ENCODE measurements around the gene PANX3. TPM values are rescaled to one million over a fixed set of nuclear protein-coding genes. Genes with fewer than 3 reads are reported as not detected.

The PANX3 gene
- total and polyA plus RNA-seq, 2 of the 4 experiments (the other 2 are of a cell fraction) = not detected

DNA sequence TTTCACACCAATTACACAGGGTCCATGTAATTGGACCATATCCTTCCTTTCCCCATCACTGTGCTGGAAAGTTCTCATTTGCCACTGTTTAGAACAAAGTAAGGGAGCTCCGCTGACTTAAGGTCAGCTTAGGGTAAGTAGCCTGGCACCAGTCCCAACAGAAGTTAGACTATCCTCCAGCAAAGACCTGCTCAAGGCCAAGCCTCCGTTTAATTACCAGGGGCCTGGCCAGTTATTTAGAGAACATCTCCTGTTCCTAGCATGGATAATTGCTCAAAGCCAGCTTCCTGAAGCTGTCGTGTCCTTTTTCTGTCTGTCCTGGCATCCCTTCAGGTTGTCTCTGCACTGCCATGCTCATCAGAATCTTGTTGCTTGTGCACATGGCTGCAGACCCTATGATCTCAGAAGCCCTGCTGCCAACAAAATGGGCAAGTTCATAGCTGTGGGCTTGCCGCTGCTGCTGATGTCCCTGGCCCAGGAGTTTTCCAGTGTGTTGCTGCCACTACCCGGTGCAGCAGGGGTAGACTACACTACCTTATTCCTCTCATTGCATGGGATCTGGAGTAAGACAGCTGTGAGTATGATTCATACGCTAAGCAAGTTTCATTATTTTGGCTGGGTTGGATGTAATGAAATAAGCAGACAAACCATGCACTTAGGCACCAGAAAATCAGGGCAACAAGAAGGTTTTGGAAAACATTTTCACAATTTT is 33.4 kb upstream of the PANX3 start (continued):
- TF ChIP-seq RFX5 (IDR thresholded peaks at IDR 0.05; ENCODE audit: low read depth, low read length) = no peak

GRCh38 chr11:124578761-124579160 is 32.5 kb upstream of the PANX3 start:
- peaks cover 19% of the 10 kb centered on the region for H3K27me3 ChIP-seq (ENCODE audit: control insufficient read depth, insufficient read depth, low read length)
- no peak overlapping the region for H3K4me3 ChIP-seq (ENCODE audit: insufficient read depth, low read depth, low read length)
- H3K4me2 ChIP-seq (ENCODE audit: low read depth, low read length) = no peak overlapping the region
- no peaks in the 10 kb centered on the region for H4K20me1 ChIP-seq (ENCODE audit: insufficient read depth, low read length)
- H3K14ac ChIP-seq (replicated peaks; ENCODE audit: low read depth, low read length) = no peak overlapping the region
- no peak overlapping the region for H3K9ac ChIP-seq (ENCODE audit: low read depth, low read length)
- H2BK15ac ChIP-seq (ENCODE audit: low read depth, low read length) = no peak overlapping the region
- DNase-seq = no peak
- H2AFZ ChIP-seq (replicated peaks; ENCODE audit: low read length, poor library complexity) = no peak overlapping the region
- H2BK20ac ChIP-seq (ENCODE audit: low read depth, low read length) = no peak overlapping the region
- in situ Hi-C loops (cut with MboI; ENCODE audit: low sequenced_read_pairs) (loop anchor here (25.0 kb wide), 1 partner anchor 516 kb away; no protein-coding TSS in a partner anchor), intact Hi-C loops (cut with micrococcal nuclease) (no loop called here), dilution Hi-C loops (cut with HindIII; ENCODE audit: low sequenced_read_pairs, unreplicated experiment) (no loop called here)
- no CpG with 5 or more reads among the region's 4 CpGs for WGBS, 2 experiments (ENCODE audit: extremely low coverage in 2 of 2, insufficient read length in 1 of 2)
- ChIA-PET POLR2A (ENCODE audit: unreplicated experiment) (no interaction called here), CTCF (interaction anchor here (1.4 kb wide), 1 partner anchor 163 kb away, joined by 3 read pairs; no protein-coding TSS in a partner anchor)
- TF ChIP-seq, protein P1, sequence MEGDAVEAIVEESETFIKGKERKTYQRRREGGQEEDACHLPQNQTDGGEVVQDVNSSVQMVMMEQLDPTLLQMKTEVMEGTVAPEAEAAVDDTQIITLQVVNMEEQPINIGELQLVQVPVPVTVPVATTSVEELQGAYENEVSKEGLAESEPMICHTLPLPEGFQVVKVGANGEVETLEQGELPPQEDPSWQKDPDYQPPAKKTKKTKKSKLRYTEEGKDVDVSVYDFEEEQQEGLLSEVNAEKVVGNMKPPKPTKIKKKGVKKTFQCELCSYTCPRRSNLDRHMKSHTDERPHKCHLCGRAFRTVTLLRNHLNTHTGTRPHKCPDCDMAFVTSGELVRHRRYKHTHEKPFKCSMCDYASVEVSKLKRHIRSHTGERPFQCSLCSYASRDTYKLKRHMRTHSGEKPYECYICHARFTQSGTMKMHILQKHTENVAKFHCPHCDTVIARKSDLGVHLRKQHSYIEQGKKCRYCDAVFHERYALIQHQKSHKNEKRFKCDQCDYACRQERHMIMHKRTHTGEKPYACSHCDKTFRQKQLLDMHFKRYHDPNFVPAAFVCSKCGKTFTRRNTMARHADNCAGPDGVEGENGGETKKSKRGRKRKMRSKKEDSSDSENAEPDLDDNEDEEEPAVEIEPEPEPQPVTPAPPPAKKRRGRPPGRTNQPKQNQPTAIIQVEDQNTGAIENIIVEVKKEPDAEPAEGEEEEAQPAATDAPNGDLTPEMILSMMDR (conservative IDR thresholded peaks at IDR 0.05; ENCODE audit: low read depth, low read length) = no peak
- no peak for TF ChIP-seq MAZ (IDR thresholded peaks at IDR 0.05; ENCODE audit: borderline replicate concordance, low read depth, low read length)
- TF ChIP-seq SMC3 (IDR thresholded peaks at IDR 0.05; ENCODE audit: low read depth, low read length) = no peak
- no peak for TF ChIP-seq RAD21 (IDR thresholded peaks at IDR 0.05; ENCODE audit: low read length)
- no peak for TF ChIP-seq RFX5 (IDR thresholded peaks at IDR 0.05; ENCODE audit: low read depth, low read length)
- TF ChIP-seq CHD1 (IDR thresholded peaks at IDR 0.05; ENCODE audit: low read depth, low read length) = no peak
- no peak for TF ChIP-seq MXI1 (IDR thresholded peaks at IDR 0.05; ENCODE audit: borderline replicate concordance, low read depth, low read length)
- TF ChIP-seq USF2 (IDR thresholded peaks at IDR 0.05; ENCODE audit: low read depth, low read length) = no peak
- no peak for TF ChIP-seq FOS (IDR thresholded peaks at IDR 0.05; ENCODE audit: low read depth, low read length)
- no peak for TF ChIP-seq ELK1 (IDR thresholded peaks at IDR 0.05; ENCODE audit: borderline replicate concordance, low read depth, low read length)
- TF ChIP-seq CEBPB (IDR thresholded peaks at IDR 0.05; ENCODE audit: low read depth, low read length) = no peak
- no peak overlapping the region for H3K56ac ChIP-seq (ENCODE audit: extremely low read depth, insufficient read depth, low read length)
- no peak overlapping the region for H3K23ac ChIP-seq (ENCODE audit: low read depth, low read length)
- H2BK5ac ChIP-seq (ENCODE audit: low read depth, low read length, poor library complexity, severe bottlenecking) = no peak overlapping the region
- H3K18ac ChIP-seq (ENCODE audit: low read depth, low read length) = no peak overlapping the region
- no peaks in the 10 kb centered on the region for H3K79me1 ChIP-seq (ENCODE audit: low read depth in 1 of 2, low read length in 2 of 2)
- H3K4me1 ChIP-seq (ENCODE audit: control insufficient read depth, insufficient read depth, low read length) = no peaks in the 10 kb centered on the region
- H2BK120ac ChIP-seq (ENCODE audit: low read depth, low read length) = no peak overlapping the region
- H2AK9ac ChIP-seq (replicated peaks; ENCODE audit: low read depth, low read length, poor library complexity) = no peak overlapping the region
- no peak for ATAC-seq (ENCODE audit: low read depth)
- BruUV-seq (replicated peaks) = no TSS peak
- H3K36me3 ChIP-seq (ENCODE audit: control insufficient read depth, insufficient read depth, low read length) = no peaks in the 10 kb centered on the region
- H3K27ac ChIP-seq (ENCODE audit: insufficient read depth, low read length) = no peak overlapping the region
- no peaks in the 10 kb centered on the region for H3K9me1 ChIP-seq (ENCODE audit: insufficient read depth, low read length)
- no peak overlapping the region for H4K5ac ChIP-seq (ENCODE audit: low read depth, low read length)
- H2AK5ac ChIP-seq (ENCODE audit: low read depth, low read length) = no peak overlapping the region
- H4K8ac ChIP-seq (ENCODE audit: low read depth in 2 of 2, low read length in 2 of 2) = no peak overlapping the region
- H3K4ac ChIP-seq (ENCODE audit: low read depth, low read length) = no peak overlapping the region
- H4K91ac ChIP-seq (ENCODE audit: insufficient read depth, low read depth, low read length) = no peak overlapping the region
- no peaks in the 10 kb centered on the region for H3K9me3 ChIP-seq (ENCODE audit: control insufficient read depth, insufficient read depth, low read length)
